Hematopoietic multipotent progenitor cell treated with erythropoietin and hydrocortisone succinate and interleukin-3 and kit ligand, for 17 days (in vitro differentiated cells): ENCODE results near the gene MYO1C.
"Not testable (repeated sequence)": the region's sequence is repeated elsewhere in the genome, so short reads cannot be mapped to it uniquely, and the experiment has no call there.

Experiments used
- DNase-seq: peaks from one replicate; pipeline ENCODE4 v3.0.0-alpha.2; 2015; ENCODE audit warnings: low spot score

Gene MYO1C

GRCh38 chr17:1492249-1493206 is at the start of gene MYO1C:
Gene MYO1C, minus strand, starts transcription at chr17:1492686. Its CDS starts 199 bp downstream, at chr17:1492487.
- DNase-seq, result no peak

- DNase-seq, result no peak
Measured at GRCh38 chr17:1541367-1541904, 49.0 kb upstream of the MYO1C start.

- DNase-seq, result no peak
Measured at GRCh38 chr17:1539811-1540210, 47.3 kb upstream of the MYO1C start.

- DNase-seq, result no peak
Measured at GRCh38 chr17:1535737-1536136, 43.3 kb upstream of the MYO1C start.

- DNase-seq, result no peak
Measured at GRCh38 chr17:1533661-1534325, 41.3 kb upstream of the MYO1C start.

- peak; percentile 51 for DNase-seq
Measured at GRCh38 chr17:1532836-1533602, 40.5 kb upstream of the MYO1C start.

GRCh38 chr17:1529863-1530262 is 37.4 kb upstream of the MYO1C start:
- no peak for DNase-seq

GRCh38 chr17:1526876-1527275 is 34.4 kb upstream of the MYO1C start:
- DNase-seq, result not testable (repeated sequence)

- no peak for DNase-seq
Measured at GRCh38 chr17:1522626-1523025, 30.1 kb upstream of the MYO1C start.

GRCh38 chr17:1521086-1521640 is 28.7 kb upstream of the MYO1C start:
- DNase-seq, result no peak

GRCh38 chr17:1519678-1520077 is 27.2 kb upstream of the MYO1C start:
- DNase-seq, result no peak

- no peak for DNase-seq
Measured at GRCh38 chr17:1518410-1518809, 25.9 kb upstream of the MYO1C start.

- DNase-seq, result peak; percentile 99
Measured at GRCh38 chr17:1516388-1517161, 24.1 kb upstream of the MYO1C start, which contains the start of gene INPP5K. Gene INPP5K, minus strand, starts transcription at chr17:1516612. Its CDS starts 113 bp downstream, at chr17:1516499.

GRCh38 chr17:1515640-1516387 is 23.3 kb upstream of the MYO1C start:
- peak; percentile 79 for DNase-seq

- no peak for DNase-seq
Measured at GRCh38 chr17:1512351-1512750, 19.9 kb upstream of the MYO1C start.

GRCh38 chr17:1511756-1512321 is 19.4 kb upstream of the MYO1C start:
- no peak for DNase-seq

GRCh38 chr17:1511290-1511689 is 18.8 kb upstream of the MYO1C start:
- DNase-seq, result no peak

- no peak for DNase-seq
Measured at GRCh38 chr17:1509290-1509881, 16.9 kb upstream of the MYO1C start.

- DNase-seq, result not testable (repeated sequence)
Measured at GRCh38 chr17:1508709-1509108, 16.2 kb upstream of the MYO1C start.
